ENCODE data around the gene DEPDC5. TPM values are rescaled to one million over a fixed set of nuclear protein-coding genes. Genes with fewer than 3 reads are reported as not detected.
"Not testable (repeated sequence)": the region's sequence is repeated elsewhere in the genome, so short reads cannot be mapped to it uniquely, and the experiment has no call there.

Gene DEPDC5
- total RNA-seq, 1 donor from 2014 or later: 10.9 TPM

GRCh38 chr22:31743871-31744270 lies 9.9 kb upstream of the DEPDC5 start:
- no peak for DNase-seq (ENCODE audit: missing footprints)
- ATAC-seq: no peak
- intact Hi-C loops (cut with DNase I): loop anchor here (10.0 kb wide), 1 partner anchor 61 kb away; no protein-coding TSS in a partner anchor

DNA sequence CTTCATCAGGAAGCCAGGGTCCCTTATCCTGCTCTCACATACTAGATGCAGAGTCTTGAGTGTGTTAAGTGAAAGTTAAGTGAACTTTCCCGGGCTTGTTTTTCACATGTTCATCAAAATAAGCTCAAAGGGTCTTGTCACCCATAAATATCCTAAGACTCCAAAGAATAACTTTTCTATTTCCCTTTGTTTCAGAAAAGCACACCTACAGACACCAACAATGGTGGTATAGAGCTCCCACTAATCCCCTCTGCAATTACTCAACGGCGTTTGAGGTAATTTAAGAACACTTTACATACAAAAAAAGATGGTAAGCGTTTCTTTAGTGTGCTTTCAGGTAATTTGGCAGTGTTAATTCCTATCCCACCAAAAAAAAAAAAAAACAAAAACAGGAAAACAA lies 6.4 kb upstream of the DEPDC5 start:
- no peak for ATAC-seq
- no peak for DNase-seq (ENCODE audit: missing footprints)
- intact Hi-C loops (cut with DNase I): loop anchor here (10.0 kb wide), 1 partner anchor 57 kb away; no protein-coding TSS in a partner anchor

DNA sequence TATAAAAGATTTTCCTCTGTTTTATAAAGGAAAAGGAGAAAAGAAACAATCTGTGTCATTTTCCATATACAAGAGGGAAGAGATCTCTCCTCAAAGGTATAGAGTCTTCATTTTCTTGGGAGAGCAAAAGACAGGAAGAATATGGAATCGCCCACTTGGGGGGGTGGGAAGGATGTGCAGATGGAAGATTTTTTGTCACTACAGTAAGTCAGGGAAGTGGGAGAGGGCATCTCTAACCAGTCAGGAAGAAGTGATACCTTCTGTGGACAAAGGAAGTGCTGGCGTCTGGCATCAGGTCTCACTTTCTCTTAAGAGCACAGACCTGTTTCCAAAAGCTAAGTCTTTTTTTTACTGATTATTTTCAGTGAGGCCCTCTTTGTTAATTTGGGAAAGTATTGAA lies 5.3 kb upstream of the DEPDC5 start:
- intact Hi-C loops (cut with DNase I): loop anchor here (10.0 kb wide), 1 partner anchor 56 kb away; no protein-coding TSS in a partner anchor
- DNase-seq (ENCODE audit: missing footprints) (no peak), ATAC-seq (no peak)

- peak; percentile 95 for ATAC-seq
- DNase-seq (ENCODE audit: missing footprints): peak; percentile 100
- intact Hi-C loops (cut with DNase I): loop anchor here (5.0 to 10.0 kb wide), 4 partner anchors 55 to 257 kb away; partner anchors contain the start of genes PISD and YWHAH
These were observed 4.0 kb upstream of the DEPDC5 start, which contains the start of gene PRR14L for GRCh38 chr22:31749636-31750364. TSS of gene PRR14L (minus strand) at chr22:31750132. CDS start at chr22:31738860, 11,272 bp downstream.

GRCh38 chr22:31750365-31751284 lies 3.2 kb upstream of the DEPDC5 start:
- no peak for DNase-seq (ENCODE audit: missing footprints)
- no peak for ATAC-seq
- intact Hi-C loops (cut with DNase I): loop anchor here (5.0 kb wide), 3 partner anchors 88 to 258 kb away; partner anchors contain the start of genes PISD and YWHAH

DNA sequence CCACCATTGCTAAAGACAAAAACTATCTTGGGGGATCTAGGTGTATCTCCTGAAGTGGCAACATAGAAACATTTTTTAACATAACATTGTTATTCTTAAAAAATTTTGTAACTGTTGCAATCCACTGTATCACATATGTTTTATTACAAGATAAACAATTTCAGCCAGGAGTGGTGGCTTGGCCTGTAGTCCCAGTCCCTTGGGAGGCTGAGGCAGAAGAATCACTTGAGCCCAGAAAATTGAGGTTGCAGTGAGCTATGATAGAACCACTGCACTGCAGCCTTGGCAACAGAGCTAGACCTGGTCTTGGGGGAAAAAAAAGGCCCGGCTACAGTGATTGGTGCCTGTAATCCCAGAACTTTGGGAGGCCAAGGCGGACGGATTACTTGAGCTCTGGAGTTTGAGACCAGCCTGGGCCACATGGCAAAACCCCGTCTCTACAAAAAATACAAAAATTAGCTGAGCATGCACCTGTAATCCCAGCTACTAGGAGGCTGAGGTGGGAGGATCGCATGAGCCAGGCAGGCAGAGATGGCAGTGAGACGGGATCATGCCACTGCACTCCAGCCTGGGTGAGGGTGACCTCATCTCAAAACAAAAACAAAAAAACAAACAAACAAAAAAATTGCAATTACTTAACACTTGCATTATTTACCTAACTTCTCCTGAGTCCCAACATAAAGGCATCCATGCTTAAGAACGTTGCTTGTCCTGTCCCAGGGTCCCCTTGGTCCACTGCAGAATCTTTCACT lies 1.5 kb upstream of the DEPDC5 start:
- intact Hi-C loops (cut with DNase I): loop anchor here (5.0 kb wide), 3 partner anchors 90 to 260 kb away; partner anchors contain the start of genes PISD and YWHAH
- DNase-seq (ENCODE audit: missing footprints) (no peak), ATAC-seq (no peak)

GRCh38 chr22:31753005-31753633 lies 700 bp upstream of the DEPDC5 start:
- ATAC-seq (peak; percentile 17), DNase-seq (ENCODE audit: missing footprints) (no peak)
- intact Hi-C loops (cut with DNase I): loop anchor here (5.0 kb wide), 3 partner anchors 91 to 261 kb away; partner anchors contain the start of genes PISD and YWHAH

DNA sequence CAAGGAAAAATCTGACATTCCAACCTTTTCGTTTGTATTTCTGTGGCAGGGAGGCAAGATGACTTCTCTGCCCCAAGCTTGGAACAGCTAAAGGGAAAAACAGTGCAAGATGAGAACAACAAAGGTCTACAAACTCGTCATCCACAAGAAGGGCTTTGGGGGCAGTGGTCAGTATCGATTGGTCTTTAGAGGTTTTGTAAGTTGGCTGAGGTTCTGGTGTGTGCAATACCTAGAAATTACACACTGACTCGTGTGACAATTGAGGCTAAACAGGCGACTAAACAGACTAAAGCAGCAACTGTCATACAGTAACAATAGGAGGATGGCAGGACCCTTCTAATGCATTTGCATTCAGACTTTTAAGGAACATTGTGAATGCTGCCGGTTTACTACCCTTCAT lies 994 bp downstream of the DEPDC5 start:
- ATAC-seq: no peak
- intact Hi-C loops (cut with DNase I): loop anchor here (5.0 kb wide), 3 partner anchors 93 to 263 kb away; partner anchors contain the start of genes PISD and YWHAH
- no peak for DNase-seq (ENCODE audit: missing footprints)

DNA sequence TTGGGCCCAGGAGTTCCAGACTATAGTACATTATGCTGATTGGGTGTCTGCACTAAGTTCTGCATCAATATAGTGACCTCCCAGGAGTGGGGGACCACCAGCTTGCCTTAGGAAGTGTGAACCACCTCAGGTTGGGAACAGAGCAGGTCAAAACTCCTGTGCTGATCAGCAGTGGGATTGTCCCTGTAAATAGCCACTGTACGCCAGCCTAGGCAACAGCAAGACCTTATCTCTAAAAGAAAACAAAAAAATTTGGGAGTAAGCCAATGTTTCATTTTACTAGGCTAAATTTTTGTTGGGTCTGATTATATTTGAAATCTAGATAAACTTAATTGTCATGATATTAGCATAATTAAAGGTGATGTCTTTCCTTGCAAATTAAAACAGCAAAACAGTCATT lies 3.4 kb downstream of the DEPDC5 start:
- no peak for ATAC-seq
- intact Hi-C loops (cut with DNase I): no loop called here
- no peak for DNase-seq (ENCODE audit: missing footprints)

DNA sequence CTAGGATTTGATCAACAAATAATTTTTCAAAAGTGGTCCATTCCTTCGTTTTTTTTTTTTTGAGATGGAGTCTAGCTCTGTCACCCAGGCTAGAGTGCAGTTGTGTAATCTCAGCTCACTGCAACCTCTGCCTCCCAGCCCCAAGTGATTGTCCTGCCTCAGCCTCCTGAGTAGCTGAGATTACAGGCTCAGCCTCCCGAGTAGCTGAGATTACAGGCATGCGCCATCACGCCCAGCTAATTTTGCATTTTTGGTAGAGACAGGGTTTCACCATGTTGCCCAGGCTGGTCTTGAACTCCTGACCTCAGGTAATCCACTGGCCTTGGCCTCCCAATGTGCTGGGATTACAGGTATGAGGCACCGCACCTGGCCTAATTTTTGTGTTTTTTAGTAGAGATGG lies 5.0 kb downstream of the DEPDC5 start:
- ATAC-seq; DNase-seq (ENCODE audit: missing footprints); intact Hi-C loops (cut with DNase I): not testable (repeated sequence)

DNA sequence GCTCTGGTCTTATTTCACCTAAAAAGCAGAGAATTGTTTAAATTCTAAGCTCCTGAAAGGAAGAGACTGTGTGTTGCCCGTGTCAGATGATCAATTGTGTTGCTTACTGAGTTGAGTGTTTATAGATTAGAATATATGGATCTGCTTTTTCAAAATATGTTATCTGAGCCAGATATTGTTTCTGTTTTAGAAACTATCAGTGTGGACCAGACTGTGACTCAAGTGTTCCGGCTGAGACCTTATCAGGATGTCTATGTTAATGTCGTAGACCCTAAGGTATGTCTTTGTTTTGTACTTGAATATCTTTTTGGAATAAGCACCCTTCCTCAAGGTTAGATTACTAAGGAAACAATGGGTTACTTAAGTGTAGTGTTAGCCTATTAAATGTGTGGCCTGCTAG lies 11.0 kb downstream of the DEPDC5 start:
- DNase-seq (ENCODE audit: missing footprints) (no peak), ATAC-seq (no peak)
- intact Hi-C loops (cut with DNase I): no loop called here

GRCh38 chr22:31768422-31769059 lies 14.7 kb downstream of the DEPDC5 start:
- intact Hi-C loops (cut with DNase I): no loop called here
- ATAC-seq: no peak
- no peak for DNase-seq (ENCODE audit: missing footprints)

- intact Hi-C loops (cut with DNase I): no loop called here
- ATAC-seq: no peak
- no peak for DNase-seq (ENCODE audit: missing footprints)
These were observed 19.6 kb downstream of the DEPDC5 start for GRCh38 chr22:31773416-31773815.

GRCh38 chr22:31776231-31776630 lies 22.4 kb downstream of the DEPDC5 start:
- intact Hi-C loops (cut with DNase I): no loop called here
- DNase-seq (ENCODE audit: missing footprints) (no peak), ATAC-seq (no peak)

GRCh38 chr22:31789803-31790202 lies 36.0 kb downstream of the DEPDC5 start:
- intact Hi-C loops (cut with DNase I): no loop called here
- peak; percentile 87 for ATAC-seq
- no peak for DNase-seq (ENCODE audit: missing footprints)

DNA sequence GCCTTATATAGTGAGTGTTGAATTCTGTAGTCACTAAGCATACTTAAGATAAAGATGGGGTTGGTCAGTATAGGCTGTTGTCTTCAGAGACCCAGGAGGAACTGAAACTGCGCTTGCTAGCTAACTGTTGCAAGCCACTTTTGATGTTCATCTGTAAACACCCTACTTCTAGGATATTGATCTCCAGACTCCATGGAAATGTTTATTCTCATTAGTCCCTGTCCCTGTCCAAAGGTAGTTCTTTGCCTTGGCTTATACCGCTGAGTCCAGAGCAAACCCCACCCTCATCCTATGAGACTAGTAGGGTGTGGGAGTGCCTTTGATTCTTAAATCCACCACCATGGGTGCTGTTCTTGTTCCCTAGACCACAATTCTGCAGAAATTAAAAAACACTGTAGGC lies 36.4 kb downstream of the DEPDC5 start:
- intact Hi-C loops (cut with DNase I): no loop called here
- DNase-seq (ENCODE audit: missing footprints): no peak
- ATAC-seq: peak; percentile 43

DNA sequence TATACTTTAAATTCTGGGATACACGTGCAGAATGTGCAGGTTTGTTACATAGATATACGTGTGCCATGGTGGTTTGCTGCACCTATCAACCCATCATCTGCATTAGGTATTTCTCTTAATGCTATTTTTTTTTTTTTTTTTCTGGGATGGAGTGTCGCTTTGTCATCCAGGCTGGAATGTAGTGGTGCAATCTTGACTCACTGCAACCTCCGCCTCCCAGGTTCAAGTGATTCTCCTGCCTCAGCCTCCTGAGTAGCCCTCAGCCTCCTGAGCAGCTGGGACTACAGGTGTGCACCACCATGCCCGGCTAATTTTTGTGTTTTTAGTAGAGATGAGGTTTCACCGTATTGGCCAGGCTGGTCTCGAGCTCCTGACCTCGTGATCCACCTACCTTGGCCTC lies 45.5 kb downstream of the DEPDC5 start:
- ATAC-seq; DNase-seq (ENCODE audit: missing footprints); intact Hi-C loops (cut with DNase I): not testable (repeated sequence)

Data from Right ventricle myocardium inferior (tissue), 1 donor.